GM19023 (cell line): ENCODE measurements around the gene ZZZ3.
A peak's percentile ranks its signal among the peaks of the same experiment; 100 is the strongest.
"Not testable (repeated sequence)": the region's sequence is repeated elsewhere in the genome, so short reads cannot be mapped to it uniquely, and the experiment has no call there.

Source experiments
- ATAC-seq: cut with Tn5 transposase; IDR thresholded peaks from one replicate; pipeline ENCODE4 v1.9.1; 2021; ENCODE audit warnings: mild to moderate bottlenecking, moderate library complexity; ENCODE audit not compliant: unreplicated experiment

Gene ZZZ3

DNA sequence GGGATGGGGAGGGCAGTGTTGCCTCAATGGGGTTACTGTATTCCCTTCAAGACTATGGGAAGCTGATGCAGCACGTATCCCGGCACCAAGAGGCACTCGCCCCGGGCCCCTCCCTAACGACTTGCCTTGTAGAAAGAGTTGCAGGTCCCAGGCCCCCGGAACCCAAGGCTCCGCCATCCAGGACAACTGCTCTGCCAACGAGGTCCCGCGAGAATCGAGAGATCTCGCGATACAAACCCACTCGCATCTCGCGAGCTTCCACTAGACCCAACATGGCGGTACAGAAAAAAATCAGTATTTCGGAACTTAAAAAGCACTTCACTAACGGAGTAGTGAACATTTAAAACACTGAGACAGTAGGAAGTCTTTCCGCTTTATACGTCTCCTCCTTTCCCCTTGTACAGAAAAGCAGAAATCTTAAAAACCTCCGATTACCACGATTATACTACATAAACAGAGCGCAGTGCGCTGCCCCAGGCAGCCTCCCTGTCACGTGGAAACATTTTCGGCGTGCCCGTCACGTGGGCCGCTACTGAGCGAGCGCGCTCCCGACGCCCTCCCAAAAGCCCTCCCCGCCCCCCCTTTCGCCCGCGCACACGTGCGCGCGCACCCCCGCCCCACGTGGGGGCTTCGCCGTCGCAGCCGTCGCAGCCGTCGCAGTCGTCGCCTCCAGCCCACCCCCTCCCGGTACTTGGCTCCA is at the start of gene ZZZ3:
Gene ZZZ3 (minus strand): TSS at position 199 of the 700 bp plus-strand sequence. CDS start 49,304 bp downstream, outside the sequence.
- peak; percentile 72 for ATAC-seq

DNA sequence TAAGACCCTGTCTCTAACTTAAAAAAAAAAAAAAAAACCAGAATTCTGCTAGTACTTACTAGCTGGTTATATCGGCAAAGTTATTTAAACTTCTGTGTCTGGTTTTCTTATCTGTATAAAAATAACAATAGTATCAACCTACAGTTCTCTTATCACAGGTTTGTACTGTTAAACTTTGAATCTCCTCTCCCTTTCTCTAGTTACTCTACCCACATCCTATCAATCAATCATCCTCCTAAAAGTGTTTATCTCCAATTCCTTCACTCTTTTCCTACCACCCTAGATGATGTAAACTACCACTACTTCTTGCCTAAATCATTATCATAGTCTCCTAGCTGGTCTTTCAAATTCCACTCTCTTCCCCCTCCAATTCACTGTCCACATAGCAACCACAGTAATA is 49.6 kb upstream of the ZZZ3 start:
- ATAC-seq = no peak

DNA sequence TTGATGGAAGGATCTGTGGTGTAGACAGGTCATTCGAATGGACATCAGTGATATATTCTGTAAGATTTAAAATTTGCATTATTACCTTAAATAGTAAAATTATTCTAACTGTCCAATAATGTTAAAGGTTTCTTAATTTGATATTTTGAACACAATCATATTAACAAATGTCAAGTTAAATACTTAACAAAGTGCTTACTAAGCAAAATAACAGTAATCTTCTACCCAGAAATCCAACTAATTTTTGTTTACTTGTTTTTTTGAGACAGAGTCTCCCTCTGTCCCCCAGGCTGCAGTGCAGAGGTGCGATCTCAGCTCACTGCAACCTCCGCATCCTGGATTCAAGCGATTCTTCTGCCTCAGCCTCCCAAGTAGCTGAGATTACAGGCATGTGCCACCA is 43.2 kb upstream of the ZZZ3 start:
- no peak for ATAC-seq

DNA sequence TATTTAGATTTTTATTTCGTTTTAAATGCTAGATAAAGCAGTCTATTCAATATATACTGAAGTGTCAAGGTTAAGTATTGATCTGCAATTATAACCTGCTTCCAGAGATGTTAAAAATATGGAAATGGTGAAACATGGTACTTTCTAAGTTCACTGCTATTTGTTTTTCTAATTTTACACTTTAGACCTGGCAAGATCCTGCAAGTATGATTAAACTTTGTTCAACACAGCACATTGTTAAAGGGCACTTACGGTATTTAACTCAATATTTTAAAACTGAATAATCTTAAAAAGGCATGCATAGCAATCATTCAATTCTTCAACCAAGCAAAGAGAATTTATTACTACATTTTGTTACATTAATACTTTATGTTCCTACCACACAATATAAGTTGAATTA is 35.7 kb upstream of the ZZZ3 start:
- ATAC-seq = no peak

DNA sequence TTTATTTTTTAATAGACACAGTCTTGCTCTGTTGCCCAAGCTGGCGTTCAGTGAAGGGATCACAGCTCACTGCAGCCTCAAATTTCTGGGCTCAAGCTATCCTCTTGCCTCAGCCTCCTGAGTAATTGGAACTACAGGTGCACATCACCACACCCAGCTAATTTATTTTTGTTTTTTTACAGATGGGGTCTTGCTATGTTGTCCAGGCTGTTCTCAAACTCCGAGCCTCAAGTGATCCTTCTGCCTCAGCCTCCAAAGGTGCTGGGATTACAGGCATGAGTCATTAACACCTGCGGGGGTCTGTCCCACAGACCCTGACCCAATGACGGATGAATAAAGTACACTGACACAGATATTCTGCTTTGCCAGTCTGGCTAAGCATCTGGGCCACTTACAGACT is 33.6 kb upstream of the ZZZ3 start:
- no peak for ATAC-seq

DNA sequence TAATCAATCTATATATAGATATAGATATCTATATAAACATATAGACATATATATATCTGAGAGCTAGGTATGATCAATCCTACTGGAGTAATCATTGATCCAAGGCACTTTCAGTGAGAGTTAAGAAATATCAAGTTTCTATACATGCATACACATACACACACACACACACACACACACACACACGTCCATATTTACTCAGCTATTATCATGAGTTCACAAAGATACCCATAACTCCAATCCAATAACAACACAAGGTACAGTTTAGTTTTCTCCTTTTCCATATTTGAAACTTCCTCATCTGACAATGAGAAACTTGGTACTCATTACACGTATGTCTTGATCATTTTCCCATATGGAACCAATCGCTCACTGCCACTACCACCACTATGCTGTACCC is 27.3 kb upstream of the ZZZ3 start:
- no peak for ATAC-seq

DNA sequence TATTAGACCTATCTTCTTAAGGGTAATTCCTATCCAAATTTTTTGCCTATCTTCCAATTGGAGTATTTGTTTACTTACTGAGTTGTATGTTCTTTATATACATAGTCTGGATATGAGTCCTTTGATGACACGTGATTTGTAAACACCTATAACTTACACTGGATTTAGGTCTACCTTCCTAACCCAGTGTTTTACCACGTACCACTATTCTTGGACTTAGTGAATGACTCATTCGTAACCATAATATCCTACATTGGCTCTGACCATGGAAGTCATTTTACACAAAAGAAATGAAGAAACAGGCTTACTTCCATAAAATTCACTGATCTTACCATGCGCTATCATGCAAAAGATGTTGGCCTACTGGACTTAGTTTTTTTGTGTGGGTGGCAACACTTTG is 23.9 kb upstream of the ZZZ3 start:
- no peak for ATAC-seq

DNA sequence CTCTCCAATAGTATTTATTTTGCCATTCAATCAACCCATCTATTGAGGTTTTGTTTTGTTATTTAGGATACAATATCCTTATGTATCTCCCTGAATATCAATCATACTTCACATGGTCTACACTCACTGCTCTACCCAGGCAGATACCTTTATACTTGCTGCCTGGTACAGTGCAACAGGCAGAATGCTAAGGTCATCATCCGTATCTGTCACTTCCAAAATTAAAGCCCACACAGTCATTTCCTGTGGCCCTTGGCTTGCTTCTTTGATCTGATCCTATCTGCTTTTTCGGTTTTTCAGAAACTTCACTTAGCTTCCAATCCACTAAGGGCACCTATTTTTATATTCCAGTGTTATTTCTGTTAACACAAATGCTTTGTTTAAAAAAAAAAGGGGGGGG is 22.3 kb upstream of the ZZZ3 start:
- no peak for ATAC-seq

DNA sequence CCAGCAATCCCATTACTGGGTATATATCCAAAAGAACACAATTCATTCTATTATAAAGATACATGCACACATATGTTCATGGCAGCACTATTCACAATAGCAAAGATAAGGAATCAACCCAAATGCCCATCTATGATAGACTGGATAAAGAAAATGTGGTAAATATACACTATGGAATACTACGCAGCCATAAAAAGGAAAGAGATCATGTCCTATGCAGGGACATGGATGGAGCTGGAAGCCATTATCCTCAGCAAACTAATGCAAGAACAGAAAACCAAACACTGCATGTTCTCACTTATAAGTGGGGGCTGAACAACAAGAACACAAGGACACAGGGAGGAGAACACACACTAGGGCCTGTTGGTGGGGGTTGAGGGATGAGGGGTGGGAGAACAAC is 17.2 kb upstream of the ZZZ3 start:
- not testable (repeated sequence) for ATAC-seq

DNA sequence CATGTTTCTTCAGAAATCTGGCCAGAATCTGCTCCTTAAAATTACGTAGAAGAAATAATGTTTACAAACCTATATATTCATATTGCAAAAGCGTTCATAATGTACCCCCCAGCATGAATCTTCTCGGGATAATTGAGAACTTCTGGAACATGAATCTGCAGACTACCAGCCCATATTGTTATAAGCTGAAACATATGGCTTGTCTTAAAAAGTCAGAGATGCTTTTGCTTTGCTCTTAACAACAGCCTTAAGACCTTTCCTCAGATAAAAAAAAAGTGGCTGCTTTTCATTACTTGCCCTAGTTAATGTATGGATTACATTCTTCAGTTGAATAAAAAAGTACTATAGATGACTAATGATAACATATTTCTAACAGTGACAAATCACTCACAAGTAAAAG is 15.0 kb upstream of the ZZZ3 start:
- no peak for ATAC-seq

DNA sequence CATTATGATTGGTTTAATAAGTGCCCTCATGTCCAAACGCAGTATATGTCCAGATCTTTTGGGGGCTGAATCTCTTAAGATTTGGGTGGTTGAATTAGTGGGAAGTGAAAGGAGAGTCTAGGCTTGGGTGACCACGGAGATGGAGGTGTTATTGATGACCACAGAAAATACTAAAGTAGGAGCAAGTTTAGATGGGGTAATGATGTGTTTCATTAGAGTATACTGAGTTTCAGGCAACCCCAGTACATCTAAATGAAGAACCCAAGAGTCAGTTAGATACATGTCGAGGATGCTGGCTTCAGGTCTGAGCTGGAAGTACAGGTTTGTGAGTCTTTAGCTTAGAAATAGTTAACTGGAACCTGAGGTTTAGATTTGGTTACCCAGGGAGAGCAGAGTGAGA is 6.5 kb upstream of the ZZZ3 start:
- ATAC-seq = no peak

DNA sequence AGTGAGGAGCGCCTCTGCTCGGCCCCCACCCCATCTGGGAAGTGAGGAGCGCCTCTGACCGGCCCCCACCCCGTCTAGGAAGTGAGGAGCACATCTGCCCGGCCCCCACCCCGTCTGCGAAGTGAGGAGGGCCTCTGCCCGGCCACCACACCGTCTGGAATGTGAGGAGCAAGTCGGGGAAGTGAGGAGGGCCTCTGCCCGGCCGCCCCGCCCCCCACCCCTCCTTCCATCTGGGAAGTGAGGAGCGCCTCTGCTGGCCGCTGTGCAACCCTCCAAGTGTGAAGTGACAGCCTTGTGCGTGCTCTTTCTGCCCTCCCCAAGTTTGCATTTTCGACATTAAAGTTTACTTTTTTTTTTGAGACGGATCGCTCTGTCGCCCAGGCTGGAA is 5.1 kb upstream of the ZZZ3 start:
- ATAC-seq = no peak

DNA sequence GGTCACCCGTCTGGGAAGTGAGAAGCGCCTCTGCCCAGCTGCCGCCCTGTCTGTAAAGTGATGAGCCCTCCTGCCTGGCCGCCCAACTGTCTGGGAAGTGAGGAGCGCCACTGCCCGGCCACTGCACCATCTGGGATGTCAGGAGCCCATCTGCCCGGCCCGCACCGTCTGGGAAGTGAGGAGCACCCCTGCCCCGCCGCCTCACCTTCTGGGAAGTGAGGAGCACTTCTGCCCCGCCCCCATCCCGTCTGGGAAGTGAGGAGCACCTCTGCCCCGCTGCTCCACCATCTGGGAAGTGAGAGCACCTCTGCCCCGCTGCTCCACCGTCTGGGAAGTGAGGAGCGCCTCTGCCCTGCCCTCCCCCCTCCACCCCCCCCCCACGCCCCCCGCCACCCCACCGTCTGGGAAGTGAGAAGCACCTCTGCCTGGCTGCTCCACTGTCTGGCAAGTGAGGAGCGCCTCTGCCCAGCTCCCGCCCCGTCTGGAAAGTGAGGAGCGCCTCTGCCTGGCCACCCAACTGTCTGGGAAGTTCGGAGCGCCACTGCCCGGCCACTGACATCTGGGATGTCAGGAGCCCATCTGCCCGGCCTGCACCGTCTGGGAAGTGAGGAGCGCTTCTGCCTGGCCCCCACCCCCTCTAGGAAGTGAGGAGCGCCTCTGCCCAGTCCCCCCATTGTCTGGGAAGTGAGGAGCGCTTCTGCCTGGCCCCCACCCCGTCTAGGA is 4.5 kb upstream of the ZZZ3 start:
- ATAC-seq = no peak

DNA sequence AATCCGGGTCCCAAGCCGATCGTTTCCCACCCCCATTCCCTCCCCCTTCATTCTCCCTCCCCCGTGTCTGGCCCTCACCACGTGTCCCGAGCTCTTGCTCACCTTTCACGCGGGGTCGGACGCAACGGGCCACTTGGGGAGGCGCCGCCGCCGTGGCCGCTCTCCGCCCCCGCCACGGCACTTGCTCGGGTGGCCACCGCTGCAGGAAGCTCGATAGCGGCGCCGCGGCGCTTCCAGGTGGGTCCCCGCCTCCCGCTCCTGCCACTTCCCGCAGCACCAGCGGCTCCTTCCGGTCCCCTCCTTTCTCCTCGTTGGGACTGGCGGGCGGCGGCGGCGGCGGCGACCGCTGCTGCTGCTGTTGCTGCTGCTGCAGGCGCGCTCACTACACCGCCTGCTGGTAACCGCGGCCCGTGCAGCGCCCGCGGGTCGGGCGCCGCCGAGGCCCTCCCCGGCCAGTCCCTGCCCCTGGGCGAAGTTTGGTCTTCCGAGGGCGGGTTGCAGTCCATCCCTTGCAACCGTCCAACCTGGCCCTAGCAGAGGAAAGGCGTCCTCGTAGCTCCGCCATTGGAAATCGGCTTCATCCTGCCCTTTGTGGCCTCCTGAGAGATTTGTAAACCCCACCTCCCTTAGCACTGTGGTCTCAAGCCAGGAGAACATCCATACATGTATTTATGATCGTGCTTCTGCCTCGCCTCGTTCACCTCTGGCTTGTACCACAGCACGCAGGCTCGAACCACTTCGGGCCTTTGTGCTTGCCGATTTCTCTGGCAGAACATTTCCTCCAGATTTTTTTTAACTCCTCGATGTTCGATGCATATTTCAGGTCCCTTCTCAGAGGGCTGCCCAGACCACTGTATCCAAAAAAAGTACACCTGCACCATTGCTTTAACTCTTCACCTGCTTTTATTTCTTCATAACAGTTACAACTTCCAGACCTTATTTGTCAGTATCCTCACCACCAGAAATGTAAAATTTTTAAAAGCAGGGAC is 996 bp upstream of the ZZZ3 start:
- ATAC-seq = peak; percentile 75

DNA sequence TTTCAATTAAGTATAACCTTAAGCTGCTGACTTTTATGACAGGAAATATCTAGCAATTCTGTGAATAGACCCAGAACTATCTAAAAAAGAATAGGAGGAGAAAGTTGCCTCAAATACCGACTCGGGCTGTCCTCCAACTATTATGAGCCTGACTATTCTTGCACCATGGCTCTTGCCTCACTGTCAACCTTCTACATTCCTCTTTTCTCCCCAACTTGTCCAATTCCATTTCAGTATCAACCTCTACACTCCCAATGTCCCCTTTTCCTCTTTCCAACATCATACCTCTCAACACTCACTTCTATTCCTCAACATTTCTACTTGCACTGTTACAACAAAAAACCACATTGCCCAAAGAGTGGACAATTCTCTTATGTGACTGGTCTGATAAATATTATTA is 2.3 kb downstream of the ZZZ3 start:
- no peak for ATAC-seq

DNA sequence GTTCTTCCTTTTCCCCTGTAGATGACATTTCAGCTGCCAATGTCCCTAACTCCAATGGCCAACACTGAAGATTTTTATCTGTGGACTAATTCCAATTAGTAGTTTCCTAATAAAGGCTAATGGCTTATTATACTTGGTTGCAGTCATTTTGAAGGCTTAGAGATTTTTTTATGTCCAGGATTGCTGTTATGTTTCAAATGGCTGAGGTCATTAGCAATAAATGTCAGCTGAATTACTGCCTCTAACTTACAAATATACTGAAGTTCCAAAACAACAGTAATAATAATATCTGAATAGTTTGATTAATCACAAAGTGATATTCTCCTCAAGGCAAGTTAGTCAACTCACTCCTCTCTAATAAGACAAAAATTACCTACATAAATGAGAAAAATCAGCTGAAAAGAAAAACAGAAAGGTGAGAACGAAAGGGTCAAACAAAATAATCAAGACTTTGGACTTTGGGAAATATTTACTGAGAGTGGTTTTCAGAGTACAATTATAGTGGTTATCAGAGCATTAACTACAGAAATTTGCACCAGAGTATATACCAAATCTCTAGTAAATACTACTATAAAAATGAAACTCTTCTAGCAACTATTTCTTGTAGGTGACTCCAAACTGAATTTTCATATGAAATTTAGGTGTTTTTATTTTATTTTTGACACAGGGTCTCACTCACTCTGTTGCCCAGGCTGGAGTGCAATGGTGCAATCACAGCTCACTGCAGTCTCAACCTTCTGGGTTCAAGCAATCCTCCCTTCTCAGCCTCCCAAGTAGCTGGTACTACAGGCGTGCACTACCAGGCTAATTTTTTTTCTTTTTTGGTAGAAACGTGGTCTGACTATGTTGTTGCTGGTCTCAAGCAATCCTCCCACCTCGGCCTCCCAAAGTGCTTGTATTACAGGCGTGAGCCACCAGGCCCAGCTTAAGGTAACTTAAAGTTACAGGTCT is 3.5 kb downstream of the ZZZ3 start:
- no peak for ATAC-seq

DNA sequence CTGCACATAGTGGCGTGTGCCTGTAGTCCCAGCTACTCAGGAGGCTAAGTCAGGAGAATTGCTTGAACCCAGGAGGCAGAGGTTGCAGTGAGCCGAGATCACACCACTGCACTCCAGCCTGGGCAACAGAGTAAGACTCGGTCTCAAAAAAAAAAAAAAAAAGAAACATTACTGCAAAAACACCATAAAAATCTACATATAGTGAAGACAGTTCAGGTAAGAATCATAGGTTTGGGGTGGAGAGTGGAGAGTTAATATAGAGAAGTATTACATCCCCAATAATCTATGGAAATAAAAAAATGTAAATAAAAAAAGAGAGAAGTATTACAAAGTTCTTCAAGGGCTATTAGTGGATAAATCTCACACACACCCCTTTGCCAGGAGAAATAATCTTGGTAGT is 7.7 kb downstream of the ZZZ3 start:
- not testable (repeated sequence) for ATAC-seq

DNA sequence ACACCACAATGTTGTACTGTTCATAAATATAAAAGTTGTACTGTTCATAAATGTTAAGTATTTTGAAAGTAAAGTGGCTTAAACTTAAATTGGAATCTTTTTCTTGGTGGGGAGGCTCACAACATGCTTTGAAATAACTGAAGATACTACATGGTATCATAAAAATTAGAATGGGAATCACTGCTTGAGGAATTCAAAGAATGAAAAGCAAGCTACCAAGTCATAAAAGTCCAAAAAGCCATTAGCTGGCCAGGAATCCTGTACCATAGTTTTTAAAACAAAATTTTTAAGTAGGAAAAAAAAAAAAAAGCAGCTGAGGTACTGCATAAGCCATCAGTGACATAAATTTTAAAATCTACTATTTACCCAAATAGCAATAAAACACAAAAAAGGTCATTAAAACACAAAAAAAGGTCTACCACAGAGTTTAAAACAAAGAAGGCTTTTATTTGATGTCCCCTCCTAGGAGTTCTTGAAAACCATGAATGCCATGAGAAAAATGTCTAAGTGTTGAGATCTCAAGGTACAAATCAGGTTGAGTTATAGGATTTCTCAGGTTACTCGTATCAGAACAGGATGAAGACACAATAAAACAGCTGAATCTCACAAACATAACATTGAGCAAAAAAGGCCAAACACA is 8.6 kb downstream of the ZZZ3 start:
- ATAC-seq = no peak

DNA sequence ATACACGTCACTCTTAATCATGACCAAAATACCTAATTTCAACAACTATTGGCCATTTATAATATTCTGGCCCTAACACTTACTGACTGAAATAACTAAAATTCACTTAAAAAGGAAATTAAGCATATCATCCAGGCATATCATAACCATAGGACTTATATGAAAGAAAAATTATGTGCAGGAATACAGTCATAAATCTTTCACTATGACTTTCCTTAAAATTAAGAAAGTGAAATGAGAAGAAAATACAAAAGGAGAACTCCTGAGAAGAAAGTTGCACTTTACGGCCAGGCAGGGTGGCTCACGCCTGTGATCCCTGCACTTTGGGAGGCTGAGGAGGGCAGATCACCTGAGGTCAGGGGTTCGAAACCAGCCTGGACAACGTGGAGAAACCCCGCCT is 9.4 kb downstream of the ZZZ3 start:
- no peak for ATAC-seq

DNA sequence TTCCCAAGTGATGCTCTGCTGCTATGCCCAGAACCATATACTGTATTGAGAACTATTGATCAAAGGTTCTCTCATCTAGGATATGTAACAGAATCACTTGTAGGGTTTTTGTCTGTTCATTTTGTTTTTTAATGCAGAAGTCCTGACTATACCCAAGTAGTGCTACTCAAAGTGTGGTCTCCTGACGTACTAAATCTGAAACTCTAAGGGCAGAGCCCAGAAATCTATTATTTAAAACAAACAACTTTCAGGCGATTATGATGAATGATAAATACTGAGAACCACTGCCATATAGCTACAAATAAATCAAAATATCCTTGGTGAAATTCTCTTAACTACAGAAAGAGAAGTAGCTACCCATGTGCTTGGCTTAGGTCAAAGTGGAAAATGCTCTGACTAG is 10.1 kb downstream of the ZZZ3 start:
- no peak for ATAC-seq
